DMS79 treated with DMSO at 0.1 percent for 48 hours (cell line): ENCODE measurements around the gene GPR141.

Experiments
- DNase-seq: peaks from one replicate; lab custom pipeline; 2025; lab: John Stamatoyannopoulos, UW

GPR141 gene, protein sequence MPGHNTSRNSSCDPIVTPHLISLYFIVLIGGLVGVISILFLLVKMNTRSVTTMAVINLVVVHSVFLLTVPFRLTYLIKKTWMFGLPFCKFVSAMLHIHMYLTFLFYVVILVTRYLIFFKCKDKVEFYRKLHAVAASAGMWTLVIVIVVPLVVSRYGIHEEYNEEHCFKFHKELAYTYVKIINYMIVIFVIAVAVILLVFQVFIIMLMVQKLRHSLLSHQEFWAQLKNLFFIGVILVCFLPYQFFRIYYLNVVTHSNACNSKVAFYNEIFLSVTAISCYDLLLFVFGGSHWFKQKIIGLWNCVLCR

DNA sequence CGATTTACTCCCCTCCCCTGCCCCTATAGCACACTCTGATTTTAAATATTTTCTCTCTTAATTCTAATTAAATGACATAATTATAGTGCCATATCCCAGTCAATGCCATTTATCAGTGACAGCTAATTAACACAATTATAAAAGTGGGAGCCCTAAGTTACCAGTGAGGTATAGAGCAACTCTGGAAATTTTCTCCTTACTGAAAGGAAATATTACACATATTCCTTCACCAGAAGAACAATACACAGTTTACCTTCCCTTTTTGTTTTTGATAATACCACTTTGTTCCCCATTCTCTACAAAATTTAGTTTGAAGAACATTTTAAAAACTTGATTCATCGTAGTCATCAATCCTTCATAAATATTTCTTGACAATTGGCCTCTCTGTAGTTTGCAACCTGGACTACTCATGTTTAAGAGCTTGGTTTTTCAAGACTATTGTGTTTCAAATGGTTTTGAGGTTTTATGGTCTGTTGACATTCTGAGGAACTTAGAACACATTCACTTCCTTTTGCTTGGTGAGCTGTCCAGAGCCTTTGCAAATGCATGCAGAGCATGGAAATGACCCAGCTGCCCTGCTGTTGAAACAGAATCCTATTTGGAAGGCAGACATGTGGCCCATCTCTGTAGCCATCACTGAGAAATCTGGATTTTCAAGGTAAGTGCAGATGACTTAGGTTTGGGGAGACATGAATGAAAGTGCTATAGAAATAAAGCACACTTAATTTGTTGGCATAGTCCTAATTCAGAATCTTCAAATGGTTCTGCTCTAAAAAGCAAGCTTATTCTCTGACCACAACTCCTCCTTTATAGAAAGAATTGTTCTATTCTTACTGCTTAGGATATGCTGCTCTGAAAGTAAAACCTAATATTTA is at the start of gene GPR141:
GPR141 (plus strand) TSS at position 521 of the 875 bp plus-strand sequence. CDS start 56,628 bp downstream, outside the sequence.
- no peak for DNase-seq

DNA sequence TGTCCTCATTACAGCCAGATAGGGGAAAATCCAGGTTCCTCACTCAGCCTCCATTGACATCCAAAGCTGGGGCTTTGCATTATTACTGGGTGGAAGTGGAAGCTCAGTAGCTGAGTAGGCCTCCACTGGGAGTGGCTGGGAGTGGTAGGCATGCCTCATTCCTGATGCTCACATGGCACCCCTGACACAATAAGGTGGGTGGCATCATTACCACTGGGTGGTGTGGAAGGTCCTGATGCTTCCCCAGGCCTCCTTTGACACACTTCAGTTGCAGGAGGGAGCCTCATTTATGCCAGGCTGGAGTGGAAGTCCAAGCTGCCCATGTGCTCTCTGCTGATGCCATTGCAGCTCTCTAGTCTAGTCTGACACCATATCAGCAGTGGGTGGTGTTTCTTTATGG is 48.2 kb upstream of the GPR141 start:
- no peak for DNase-seq

GRCh38 chr7:37642028-37642540 is 41.5 kb upstream of the GPR141 start:
- DNase-seq, result no peak

DNA sequence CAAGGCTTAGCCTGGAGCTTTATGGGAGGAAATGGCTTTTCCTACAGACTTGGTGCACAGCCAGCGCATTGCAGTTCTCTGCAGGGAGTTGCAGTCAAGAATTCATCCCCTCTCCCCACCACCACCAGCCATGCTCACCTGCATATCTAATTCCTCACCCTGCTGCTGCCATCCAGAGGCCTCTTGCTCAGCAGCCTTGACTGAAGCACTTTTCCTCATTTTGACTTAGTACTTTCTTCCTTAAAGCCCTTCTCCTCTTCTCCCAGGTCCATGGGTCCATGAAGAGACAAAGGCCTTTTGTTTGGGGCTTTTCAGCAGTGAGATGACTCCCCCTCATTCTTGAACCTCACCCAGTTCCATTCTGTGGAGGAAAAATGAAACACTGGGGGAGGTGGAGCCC is 39.7 kb upstream of the GPR141 start:
- no peak for DNase-seq

- no peak for DNase-seq
These were observed 38.1 kb upstream of the GPR141 start for GRCh38 chr7:37645282-37646050.

- no peak for DNase-seq
These were observed 26.5 kb upstream of the GPR141 start for GRCh38 chr7:37656913-37657530.

GRCh38 chr7:37657816-37658215 is 25.8 kb upstream of the GPR141 start:
- no peak for DNase-seq

DNA sequence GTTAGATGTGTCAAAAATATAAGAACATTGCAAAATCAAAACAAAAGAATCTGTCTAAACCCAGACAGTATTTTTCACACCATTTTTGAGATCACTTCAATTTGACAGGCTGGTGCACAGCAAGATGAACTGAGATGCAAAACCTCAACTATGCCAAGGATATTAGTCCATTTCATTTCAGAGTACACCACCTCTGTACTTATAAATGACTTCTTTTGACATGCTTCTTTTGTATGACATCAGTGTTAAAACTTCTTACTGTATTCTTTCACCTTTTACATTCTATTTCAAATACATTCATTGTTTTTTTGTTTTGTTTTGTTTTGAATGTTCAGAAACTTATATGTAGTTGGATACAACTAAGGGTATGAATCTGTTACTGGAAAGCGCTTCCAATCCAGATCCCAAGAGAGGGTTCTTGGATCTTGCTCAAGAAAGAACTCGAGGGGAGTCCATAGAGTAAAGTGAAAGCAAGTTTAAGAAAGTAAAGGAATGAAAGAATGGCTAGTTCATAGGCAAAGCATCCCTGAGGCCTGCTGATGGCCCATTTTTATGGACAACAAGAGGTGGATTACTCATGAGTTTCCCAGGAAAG is 23.5 kb upstream of the GPR141 start:
- DNase-seq, result no peak

DNA sequence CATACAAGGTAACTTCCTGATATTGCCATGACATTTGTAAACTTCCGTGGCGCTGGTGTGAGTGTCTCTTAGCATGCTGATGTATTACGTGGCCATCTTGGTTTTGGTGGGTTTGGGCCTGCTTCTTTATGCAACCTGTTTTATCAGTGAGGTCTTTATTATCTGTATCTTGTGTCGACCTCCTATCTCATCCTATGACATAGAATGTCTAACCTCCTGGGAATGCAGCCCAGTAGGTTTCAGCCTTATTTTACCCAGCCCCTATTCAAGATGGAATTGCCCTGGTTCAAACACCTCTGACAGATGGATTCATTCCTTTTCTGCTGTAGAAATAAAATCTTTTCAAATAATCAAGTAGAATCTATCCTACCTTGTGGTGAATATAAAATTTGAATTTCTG is 23.0 kb upstream of the GPR141 start:
- no peak for DNase-seq

DNA sequence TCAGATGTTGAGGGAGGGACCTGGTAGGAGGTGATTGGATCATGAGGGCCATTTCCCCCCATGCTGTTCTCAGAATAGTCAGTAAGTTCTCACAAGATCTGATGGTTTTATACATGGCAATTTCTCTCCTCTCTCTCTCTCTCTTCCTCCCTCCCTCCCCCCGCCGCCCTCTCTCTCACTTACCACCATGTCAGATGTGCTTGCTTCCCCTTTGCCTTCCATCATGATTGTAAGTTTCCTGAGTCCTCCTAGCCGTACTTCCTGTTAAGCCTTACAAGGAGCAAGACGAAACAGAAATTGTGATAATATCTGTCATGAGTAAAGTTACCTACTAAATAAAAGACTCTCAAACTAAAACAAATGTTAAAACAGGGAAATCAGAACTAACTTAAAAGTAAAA is 19.9 kb upstream of the GPR141 start:
- DNase-seq, result no peak

GRCh38 chr7:37665352-37666022 is 18.1 kb upstream of the GPR141 start:
- no peak for DNase-seq

DNA sequence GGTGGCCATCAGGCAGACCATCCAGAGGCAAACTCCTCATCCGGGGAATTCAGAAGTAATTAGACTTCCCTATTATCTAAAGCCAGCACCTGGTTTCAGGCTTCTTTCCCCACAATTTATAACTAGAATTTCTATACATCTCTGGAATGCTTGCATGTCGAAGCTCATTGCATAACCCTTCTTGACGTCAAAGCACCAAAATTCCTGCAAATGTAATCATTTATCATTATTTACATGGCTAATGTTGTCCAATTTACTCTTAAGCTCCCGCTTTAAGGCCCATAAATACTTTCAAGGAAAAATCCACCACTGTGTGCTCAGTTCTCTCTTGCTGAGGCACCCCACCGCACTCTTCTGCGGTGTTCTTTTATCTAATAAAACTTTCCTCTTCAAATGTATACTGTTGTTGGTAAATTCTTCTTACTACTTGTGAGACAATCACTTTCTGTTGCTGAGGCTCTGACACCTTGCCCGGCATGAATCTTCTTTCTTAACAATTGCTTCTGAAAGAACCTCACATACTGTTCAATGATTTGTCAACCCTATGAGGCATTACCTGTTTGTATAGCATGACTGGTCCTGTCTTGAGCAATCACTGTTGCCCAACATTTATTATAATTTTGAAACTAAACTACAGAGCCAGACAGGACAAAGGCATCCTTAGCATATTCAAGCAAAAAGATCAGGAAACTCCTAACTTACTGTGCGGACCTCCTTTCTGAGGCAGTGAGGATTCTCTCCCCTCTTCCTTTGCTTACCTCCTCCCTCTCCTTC is 17.4 kb upstream of the GPR141 start:
- DNase-seq, result no peak

- no peak for DNase-seq
These were observed 13.7 kb upstream of the GPR141 start for GRCh38 chr7:37669818-37670217.

GRCh38 chr7:37670436-37670835 is 13.1 kb upstream of the GPR141 start:
- DNase-seq, result no peak

DNA sequence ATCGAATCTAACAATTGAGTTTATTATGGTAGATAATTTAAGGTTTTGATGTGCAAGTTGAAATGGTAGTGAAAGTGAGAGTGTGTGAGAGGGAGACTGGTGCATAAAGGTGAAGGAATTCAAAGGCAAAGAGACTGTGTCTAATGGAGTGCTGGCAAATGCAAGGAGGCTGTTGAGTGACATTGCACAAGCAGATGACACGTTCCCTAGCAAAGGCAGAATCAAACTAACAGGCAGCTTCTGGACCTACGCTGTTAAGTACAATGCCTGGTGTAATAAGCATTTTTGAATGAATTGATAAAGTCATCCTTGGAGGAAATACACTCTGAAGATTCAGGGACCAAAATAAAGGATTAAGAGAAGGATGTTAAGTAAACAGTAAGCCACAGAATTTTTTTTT is 11.7 kb upstream of the GPR141 start:
- DNase-seq, result no peak

- DNase-seq, result no peak
These were observed 10.6 kb upstream of the GPR141 start for GRCh38 chr7:37672926-37673325.

- no peak for DNase-seq
These were observed 10.0 kb upstream of the GPR141 start for GRCh38 chr7:37673523-37673922.

- no peak for DNase-seq
These were observed 9.0 kb upstream of the GPR141 start for GRCh38 chr7:37674531-37674930.

DNA sequence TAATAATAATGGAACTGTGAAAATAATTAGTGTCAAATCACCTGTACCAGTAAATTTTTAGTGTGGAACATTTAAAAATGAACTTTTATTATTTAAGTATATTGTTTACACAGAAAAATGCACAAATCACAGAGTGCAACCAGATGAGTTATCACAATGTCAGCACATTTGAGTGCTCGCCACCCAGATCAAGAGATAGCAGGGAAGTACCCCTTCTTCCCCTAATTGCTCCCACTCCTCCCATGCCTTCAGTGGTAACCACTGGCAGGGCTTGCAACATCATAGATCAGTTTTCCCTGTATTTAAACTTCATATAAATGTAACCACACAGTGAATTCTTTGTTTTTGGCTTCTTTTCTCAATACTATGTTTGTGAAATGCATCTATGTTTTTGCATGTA is 7.8 kb upstream of the GPR141 start:
- no peak for DNase-seq

DNA sequence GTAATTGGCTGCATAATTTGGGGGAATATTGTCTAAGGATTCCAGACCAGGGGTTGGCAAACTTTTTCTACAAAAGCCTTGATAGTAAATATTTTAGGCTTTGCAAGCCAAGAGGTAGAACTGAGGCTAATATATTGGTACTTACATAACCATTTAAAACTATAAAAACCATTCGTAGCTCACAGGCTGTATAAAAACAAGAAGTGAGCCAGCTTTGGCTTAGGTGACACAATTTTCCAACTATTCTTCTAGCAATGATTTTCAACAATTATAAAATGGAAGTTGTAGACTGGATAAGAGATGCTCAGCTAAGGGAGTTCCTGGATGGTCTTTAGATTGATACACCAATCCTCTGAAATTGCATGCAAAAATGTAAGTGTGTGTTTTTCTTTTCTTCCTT is 1.4 kb downstream of the GPR141 start:
- no peak for DNase-seq
